Left kidney (tissue), 8 donors: Measurements from ENCODE around the gene PSMG4. TPM values are rescaled to one million over a fixed set of nuclear protein-coding genes. Genes with fewer than 3 reads are reported as not detected.

Experiments
- DNase-seq: peaks from one replicate; pipeline ENCODE4 v3.0.0-alpha.2; 2013
- long read RNA-seq, 8 donors: transcript quantifications; one replicate each; lab custom pipeline, GENCODE V29; 2026
- polyA plus RNA-seq: library from polyadenylated mRNA; unstranded; fragments of 120-200 nt; gene quantifications from one replicate; pipeline ENCODE4 v1.2.1, GENCODE V29; 2013; ENCODE audit not compliant: insufficient read length

The PSMG4 gene
- polyA plus RNA-seq = 21.7 TPM
- long read RNA-seq, donor 1, full-length matches to known transcripts = 17 of 17 reads
- long read RNA-seq, donor 1, partial matches to known transcripts = 0 of 17 reads
- long read RNA-seq, donor 1, other reads (novel, unspliced or antisense) = 0 of 17 reads
- long read RNA-seq, donor 2, full-length matches to known transcripts = 17 of 17 reads
- long read RNA-seq, donor 2, partial matches to known transcripts = 0 of 17 reads
- long read RNA-seq, donor 2, other reads (novel, unspliced or antisense) = 0 of 17 reads
- long read RNA-seq, donor 3, full-length matches to known transcripts = 13 of 13 reads
- long read RNA-seq, donor 3, partial matches to known transcripts = 0 of 13 reads
- long read RNA-seq, donor 3, other reads (novel, unspliced or antisense) = 0 of 13 reads
- long read RNA-seq, donor 4, partial matches to known transcripts = 0 of 3 reads
- long read RNA-seq, donor 4, other reads (novel, unspliced or antisense) = 0 of 3 reads
- long read RNA-seq, donor 5, full-length matches to known transcripts = 30 of 30 reads
- long read RNA-seq, donor 5, partial matches to known transcripts = 0 of 30 reads
- long read RNA-seq, donor 5, other reads (novel, unspliced or antisense) = 0 of 30 reads
- long read RNA-seq, donor 6, full-length matches to known transcripts = 20 of 20 reads
- long read RNA-seq, donor 6, partial matches to known transcripts = 0 of 20 reads
- long read RNA-seq, donor 6, other reads (novel, unspliced or antisense) = 0 of 20 reads
- long read RNA-seq, donor 7, full-length matches to known transcripts = 27 of 27 reads
- long read RNA-seq, donor 7, partial matches to known transcripts = 0 of 27 reads
- long read RNA-seq, donor 7, other reads (novel, unspliced or antisense) = 0 of 27 reads
- long read RNA-seq, donor 8, transcript PSMG4-206 (3 exons, 838 nt) = major isoform, 6 of 6 reads
- long read RNA-seq, donor 8, partial matches to known transcripts = 0 of 6 reads
- long read RNA-seq, donor 8, other reads (novel, unspliced or antisense) = 0 of 6 reads

GRCh38 chr6:3258720-3259490, at the start of gene PSMG4:
Gene PSMG4 (plus strand): TSS chr6:3258947. CDS start chr6:3259023, 76 bp downstream.
- DNase-seq = peak; percentile 89

GRCh38 chr6:3209114-3210023, 49.4 kb upstream of the PSMG4 start:
- DNase-seq = no peak

GRCh38 chr6:3210024-3210610, 48.6 kb upstream of the PSMG4 start:
- no peak for DNase-seq

GRCh38 chr6:3211681-3212080, 47.1 kb upstream of the PSMG4 start:
- no peak for DNase-seq

- no peak for DNase-seq
Measured at GRCh38 chr6:3212261-3212660, 46.5 kb upstream of the PSMG4 start.

- no peak for DNase-seq
Measured at GRCh38 chr6:3213334-3213695, 45.4 kb upstream of the PSMG4 start.

GRCh38 chr6:3214898-3215297, 43.8 kb upstream of the PSMG4 start:
- DNase-seq = no peak

GRCh38 chr6:3217286-3217685, 41.5 kb upstream of the PSMG4 start:
- DNase-seq = no peak

- no peak for DNase-seq
Measured at GRCh38 chr6:3218266-3218665, 40.5 kb upstream of the PSMG4 start.

GRCh38 chr6:3220366-3220765, 38.4 kb upstream of the PSMG4 start:
- DNase-seq = no peak

GRCh38 chr6:3221578-3221977, 37.2 kb upstream of the PSMG4 start:
- DNase-seq = no peak

- DNase-seq = no peak
Measured at GRCh38 chr6:3222506-3223038, 36.2 kb upstream of the PSMG4 start.

- no peak for DNase-seq
Measured at GRCh38 chr6:3226042-3226441, 32.7 kb upstream of the PSMG4 start.

GRCh38 chr6:3226481-3227362, 32.0 kb upstream of the PSMG4 start:
- DNase-seq = peak; percentile 75

- peak; percentile 87 for DNase-seq
Measured at GRCh38 chr6:3227363-3228045, 31.2 kb upstream of the PSMG4 start, which contains the start of gene TUBB2B. Gene TUBB2B (minus strand): TSS chr6:3227653. CDS start chr6:3227543, 110 bp downstream.

GRCh38 chr6:3228046-3228671, 30.6 kb upstream of the PSMG4 start:
- no peak for DNase-seq

- no peak for DNase-seq
Measured at GRCh38 chr6:3228771-3229565, 29.8 kb upstream of the PSMG4 start.
